ENCODE results near the gene PPP1R3G. TPM values are rescaled to one million over a fixed set of nuclear protein-coding genes. Genes with fewer than 3 reads are reported as not detected.

The PPP1R3G gene
- total and polyA plus RNA-seq, 2 of the 13 experiments (the other 11 are each of a cell fraction or from before 2014, with no cell fraction given) = 1.2 to 1.3 TPM

- TF ChIP-seq, protein P1, sequence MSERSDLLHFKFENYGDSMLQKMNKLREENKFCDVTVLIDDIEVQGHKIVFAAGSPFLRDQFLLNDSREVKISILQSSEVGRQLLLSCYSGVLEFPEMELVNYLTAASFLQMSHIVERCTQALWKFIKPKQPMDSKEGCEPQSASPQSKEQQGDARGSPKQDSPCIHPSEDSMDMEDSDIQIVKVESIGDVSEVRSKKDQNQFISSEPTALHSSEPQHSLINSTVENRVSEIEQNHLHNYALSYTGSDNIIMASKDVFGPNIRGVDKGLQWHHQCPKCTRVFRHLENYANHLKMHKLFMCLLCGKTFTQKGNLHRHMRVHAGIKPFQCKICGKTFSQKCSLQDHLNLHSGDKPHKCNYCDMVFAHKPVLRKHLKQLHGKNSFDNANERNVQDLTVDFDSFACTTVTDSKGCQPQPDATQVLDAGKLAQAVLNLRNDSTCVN (CRISPR knock-in tag; IDR thresholded peaks at IDR 0.05; ENCODE audit: borderline replicate concordance) = peak; percentile 91
- TF ChIP-seq ZNF558 (CRISPR knock-in tag; IDR thresholded peaks at IDR 0.05; ENCODE audit: borderline replicate concordance) (peak; percentile 69; the same call in 1 of the 2 replicates), ZNF136 (CRISPR knock-in tag; IDR thresholded peaks at IDR 0.05; ENCODE audit: low read depth) (peak; percentile 97), ZNF234 (CRISPR knock-in tag; conservative IDR thresholded peaks at IDR 0.05) (no peak), PTBP1 (IDR thresholded peaks at IDR 0.05; ENCODE audit: low read depth, low read length, poor library complexity, severe bottlenecking) (no peak), ZNF773 (CRISPR knock-in tag; IDR thresholded peaks at IDR 0.05; ENCODE audit: borderline replicate concordance) (no peak), CREB1 (IDR thresholded peaks at IDR 0.05) (peak; percentile 99), CREB1 (CRISPR knock-in tag; IDR thresholded peaks at IDR 0.05) (peak; percentile 98), MXD4 (CRISPR knock-in tag; IDR thresholded peaks at IDR 0.05) (peak; percentile 93), E2F2 (CRISPR knock-in tag; IDR thresholded peaks at IDR 0.05; ENCODE audit: borderline replicate concordance) (no peak), ZNF318 (CRISPR knock-in tag; IDR thresholded peaks at IDR 0.05) (peak; percentile 59; the same call in 1 of the 2 replicates), MTA3 (CRISPR knock-in tag; IDR thresholded peaks at IDR 0.05) (no peak), ZSCAN20 (CRISPR knock-in tag; IDR thresholded peaks at IDR 0.05; ENCODE audit: borderline replicate concordance) (no peak), HMG20B (CRISPR knock-in tag; conservative IDR thresholded peaks at IDR 0.05) (peak; percentile 90), ZNF101 (CRISPR knock-in tag; IDR thresholded peaks at IDR 0.05; ENCODE audit: borderline replicate concordance, low read depth) (no peak)
- TF ChIP-seq, protein P2, sequence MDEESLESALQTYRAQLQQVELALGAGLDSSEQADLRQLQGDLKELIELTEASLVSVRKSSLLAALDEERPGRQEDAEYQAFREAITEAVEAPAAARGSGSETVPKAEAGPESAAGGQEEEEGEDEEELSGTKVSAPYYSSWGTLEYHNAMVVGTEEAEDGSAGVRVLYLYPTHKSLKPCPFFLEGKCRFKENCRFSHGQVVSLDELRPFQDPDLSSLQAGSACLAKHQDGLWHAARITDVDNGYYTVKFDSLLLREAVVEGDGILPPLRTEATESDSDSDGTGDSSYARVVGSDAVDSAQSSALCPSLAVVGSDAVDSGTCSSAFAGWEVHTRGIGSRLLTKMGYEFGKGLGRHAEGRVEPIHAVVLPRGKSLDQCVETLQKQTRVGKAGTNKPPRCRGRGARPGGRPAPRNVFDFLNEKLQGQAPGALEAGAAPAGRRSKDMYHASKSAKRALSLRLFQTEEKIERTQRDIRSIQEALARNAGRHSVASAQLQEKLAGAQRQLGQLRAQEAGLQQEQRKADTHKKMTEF (CRISPR knock-in tag; IDR thresholded peaks at IDR 0.05) = peak; percentile 100
These were observed 16.9 kb upstream of the PPP1R3G start (continued) for GRCh38 chr6:5068153-5068751.
